GM19023 (cell line): ENCODE measurements around the gene ACOT11.

ENCODE experiments used
- ATAC-seq: cut with Tn5 transposase; IDR thresholded peaks from one replicate; pipeline ENCODE4 v1.9.1; 2021; ENCODE audit warnings: mild to moderate bottlenecking, moderate library complexity; ENCODE audit not compliant: unreplicated experiment

ACOT11 gene

DNA sequence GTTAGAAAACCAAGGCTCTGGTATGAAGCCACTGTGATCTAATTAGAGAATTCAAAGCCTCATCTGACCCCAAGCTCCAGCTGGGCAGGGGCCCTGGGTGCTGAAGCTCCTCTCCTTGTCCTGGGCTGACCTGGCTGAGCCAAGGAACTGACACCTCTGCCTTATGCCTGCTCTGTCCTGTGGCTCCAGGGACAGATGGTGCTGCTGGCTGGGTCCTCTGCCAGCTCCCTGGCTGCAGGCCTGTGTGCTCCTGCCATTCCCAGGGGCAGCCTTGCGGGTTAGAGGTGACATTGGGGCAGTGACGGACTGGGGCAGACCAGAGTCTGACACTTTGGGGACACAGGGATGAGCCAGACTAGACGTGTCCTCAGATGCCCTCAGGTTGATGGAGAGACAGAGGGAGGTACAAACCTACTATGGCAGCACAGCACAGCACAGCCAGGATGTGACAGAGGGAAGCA lies 11.8 kb downstream of the ACOT11 start:
- ATAC-seq: no peak

DNA sequence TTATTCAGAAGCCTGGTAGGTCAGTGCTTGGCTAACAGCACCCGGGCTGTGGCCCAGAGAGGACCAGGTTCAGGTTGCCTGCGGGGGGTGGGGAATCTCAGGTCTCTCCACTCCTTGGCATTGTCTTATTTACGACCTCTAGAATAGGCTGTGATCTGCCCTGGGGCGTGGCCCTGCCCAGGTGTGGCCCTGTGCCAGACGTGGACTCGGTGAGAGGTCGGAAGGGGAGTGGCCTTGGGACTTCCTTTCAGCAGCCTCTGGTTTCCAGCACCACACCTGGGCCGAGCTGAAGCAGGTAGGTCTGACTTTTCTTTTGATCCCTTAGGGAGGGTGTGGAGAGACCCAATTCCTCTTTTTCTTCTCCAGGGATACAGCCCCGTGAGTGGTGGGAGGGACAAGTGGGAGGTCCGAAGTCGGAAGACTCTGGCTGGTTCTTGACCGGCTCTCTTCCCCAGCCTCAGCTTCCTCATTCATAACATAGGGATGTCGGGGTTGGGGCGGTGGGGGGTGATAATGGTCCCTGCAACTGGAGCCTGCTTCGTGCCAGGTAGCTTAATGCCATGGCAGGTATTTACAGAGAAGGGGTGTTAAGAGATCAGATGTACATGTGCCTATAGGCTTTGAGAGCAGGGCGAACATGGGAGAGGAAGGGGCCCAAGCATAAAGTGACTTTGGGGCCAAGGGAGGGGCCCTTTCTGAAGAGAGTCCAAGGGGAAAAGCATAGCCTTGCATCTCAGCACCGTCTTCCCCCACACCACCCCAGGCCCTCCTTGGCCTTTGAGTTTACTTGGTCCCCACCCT lies 16.5 kb downstream of the ACOT11 start:
- no peak for ATAC-seq

DNA sequence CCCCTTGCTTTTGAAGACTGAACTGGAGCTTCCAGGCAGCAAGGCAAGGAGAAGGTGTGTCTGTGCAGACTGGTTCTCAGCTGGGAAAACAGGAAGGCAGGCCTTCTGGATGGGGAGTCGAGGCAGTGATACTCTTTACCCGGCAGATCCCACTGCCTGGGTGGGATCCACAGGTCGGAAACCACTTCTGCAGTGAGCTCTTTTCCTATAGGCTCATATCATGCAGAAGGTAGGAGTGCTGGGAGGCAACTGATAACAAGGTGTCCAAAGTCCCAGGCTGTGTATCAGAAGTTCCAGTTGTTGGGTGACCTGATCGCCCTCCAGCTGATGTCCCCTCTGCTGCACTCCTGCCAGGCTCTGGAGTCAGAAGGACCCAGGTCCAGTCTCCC lies 17.1 kb downstream of the ACOT11 start:
- ATAC-seq: no peak

DNA sequence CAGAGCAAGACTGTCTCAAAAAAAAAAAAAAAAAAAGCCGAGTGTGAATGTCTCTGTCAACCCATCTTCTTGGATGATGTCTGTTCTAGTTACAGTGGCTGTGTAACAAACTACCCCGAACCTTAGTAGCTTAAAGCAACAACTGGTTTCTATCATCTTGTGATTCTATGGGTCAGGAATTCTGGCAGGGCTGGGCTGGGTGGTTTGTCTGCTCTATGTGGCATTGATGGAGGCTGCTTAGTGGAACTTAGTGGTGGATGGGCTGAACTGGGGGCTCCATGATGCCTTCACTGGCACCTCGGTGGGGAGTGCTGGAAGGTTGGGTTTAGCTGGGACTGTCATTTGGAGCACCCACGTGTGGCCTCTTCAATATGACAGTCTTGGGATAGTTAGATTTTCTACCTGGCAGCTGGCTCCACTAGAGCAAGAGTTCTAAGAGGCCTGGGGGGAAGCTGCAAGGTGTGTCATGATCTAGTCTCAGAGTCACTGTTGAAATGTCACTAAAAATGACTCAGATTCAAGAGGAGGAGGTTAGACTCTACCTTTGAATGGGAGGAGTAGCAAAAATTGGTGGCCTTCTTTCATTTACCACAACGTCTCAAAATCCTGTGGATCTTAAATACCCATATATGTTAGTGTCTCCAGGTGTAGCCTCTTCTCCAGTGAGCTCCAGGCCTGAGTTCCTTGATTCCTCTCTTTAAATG lies 18.6 kb downstream of the ACOT11 start:
- no peak for ATAC-seq

DNA sequence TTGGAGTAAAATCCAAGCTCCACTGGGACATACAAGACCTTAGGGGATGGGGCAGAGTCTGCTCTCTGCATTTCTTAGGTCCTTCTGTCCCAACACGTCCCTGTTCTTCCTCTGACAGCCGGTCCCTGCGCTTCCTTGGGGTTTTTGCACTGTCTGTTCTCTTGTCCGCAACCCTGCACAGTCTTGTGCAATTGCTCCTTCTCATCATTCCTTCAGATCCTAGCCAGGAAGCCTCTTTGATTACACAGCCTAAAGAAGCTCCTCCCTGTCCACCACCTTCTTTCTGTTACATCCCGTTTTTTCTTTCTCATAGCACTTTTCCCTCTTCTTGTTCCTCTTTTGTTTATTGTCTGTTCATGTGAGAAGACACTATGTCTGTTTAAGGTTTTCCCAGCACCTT lies 19.9 kb downstream of the ACOT11 start:
- no peak for ATAC-seq

DNA sequence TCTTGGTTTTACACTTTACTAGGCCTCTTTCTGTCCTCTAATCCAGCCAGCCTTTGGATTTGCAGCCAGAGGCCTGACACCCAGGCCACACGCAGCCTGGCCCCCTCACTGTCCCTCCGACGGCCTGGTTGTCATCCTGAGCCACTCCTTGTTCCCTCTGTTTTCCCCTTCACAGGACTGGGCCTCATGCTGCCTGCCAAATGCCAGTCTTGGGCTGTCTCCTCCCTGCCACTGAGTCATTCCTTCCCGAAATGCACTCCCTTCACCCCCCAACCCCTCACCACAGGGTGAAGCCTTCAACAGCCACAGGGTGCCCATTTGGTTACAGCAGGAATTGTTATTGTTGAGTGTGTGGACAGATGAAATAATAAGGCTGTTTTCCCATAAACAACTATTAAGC lies 21.3 kb downstream of the ACOT11 start:
- no peak for ATAC-seq

DNA sequence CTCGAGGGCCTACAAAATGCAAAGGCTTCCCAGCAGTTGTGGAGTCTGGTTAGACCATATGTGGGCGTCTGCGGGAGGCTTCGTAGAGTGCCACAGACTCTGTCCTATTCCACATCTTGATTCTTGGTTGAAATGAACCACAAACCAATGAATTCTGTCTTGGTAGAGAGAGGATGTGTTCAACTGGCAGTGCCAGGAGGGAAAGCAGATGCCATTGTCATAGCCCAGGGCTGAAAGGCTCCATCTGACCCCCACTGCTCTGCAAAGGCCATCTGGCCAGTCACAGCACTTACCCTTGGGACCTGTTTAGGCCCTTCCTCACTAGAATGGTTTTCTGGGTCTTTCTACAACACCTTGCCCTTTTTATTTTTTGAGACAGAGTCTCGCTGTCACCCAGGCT lies 22.1 kb downstream of the ACOT11 start:
- ATAC-seq: no peak

DNA sequence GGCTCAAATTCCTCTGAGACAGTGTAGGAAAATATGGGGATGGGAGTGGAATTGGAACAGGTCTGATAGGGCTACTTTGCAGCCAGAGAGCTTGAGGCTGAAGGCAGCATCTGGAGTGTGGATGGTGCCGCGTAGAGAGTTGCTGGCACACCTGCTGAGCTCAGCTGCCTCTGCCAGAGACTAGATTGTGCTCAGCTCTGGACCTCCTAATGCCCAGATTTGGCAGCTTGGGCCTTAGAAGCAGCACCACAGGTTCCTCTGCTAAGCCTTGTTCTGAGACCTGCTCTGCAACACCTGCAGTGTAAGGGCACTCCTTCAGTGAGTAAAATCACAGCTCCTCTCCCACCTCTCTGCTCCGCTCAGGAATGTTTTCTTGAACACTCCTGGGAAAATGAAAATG lies 23.3 kb downstream of the ACOT11 start:
- no peak for ATAC-seq

DNA sequence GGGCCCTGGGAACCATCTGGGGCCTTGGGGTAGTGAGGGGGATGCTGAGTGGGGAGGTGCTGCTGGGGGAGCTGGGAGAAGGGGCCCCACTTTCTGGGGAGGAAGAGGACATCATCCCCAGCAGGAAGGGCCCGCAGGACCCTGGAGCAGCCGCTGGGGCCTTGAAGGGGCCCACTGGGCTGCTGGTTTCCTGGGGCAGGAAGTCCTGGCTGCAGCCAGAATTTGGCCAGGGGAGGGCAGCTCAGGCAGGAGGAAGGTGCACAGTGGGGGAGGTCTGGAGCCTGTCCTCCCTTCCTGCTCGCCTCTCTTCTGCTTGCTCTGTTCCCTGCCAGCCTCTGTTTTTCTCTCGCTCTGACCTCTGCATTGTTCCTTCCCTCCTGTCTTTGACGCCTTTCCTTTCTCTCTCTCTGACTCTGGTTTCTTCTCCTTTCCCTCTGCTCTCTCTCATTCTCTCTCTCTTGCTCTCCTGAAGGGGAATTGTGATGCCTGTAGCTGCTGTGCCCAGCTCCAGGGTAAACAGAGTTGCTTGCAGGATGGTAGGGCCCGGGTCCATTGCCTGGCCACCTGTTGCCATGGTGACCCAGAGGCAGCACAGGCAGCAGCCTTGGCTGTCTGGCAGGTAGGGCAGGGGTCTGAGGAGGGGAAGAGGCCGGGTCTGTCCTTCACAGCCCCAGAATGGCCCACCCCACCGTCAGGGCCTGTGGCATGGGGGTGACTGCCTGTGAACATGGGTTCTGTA lies 23.9 kb downstream of the ACOT11 start:
- no peak for ATAC-seq

DNA sequence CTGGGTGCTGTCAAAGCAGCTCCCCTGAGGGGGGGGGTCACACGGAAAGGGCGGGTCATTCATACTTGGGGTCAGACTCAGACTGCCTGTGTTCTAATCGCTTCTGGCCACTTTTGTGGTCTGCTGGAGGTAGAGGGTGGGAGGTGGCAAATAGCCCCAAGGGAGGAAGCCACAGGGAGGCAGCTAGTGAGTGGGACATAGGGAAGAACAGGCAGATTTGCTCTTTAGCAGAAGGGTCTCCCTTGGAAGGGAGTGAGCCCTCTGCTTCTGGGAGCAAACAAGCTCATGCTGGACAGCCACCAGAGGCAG lies 24.5 kb downstream of the ACOT11 start:
- ATAC-seq: no peak

DNA sequence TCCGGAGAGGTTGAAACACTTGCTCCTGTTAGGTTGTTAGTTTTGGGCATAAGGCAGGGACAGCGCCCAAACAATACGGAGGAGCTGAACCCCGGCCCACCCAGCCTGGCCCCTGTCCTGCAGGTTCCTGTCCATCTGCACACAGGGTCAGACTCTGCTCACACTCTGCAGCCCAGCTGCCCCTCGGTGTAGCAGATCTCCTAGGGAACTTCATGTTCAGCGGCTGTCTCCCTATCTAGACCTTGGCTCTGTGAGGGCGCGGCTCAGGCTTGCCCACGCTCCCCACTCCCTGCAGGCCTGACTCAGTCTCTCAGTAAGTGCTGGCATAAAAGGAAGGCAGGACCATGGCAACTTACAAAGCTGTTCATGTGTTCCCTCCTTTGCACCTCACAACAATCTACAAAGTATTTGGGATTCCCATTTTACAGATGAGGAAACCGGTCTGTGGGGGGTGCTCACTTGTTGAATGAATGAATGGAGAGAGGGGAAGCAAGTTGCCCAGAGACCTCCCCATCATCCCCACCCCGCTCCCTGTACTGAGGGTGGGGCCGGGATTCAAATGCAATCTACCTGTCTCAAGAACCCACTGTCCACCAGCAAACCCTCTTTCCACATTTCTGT lies 26.2 kb downstream of the ACOT11 start:
- ATAC-seq: no peak

DNA sequence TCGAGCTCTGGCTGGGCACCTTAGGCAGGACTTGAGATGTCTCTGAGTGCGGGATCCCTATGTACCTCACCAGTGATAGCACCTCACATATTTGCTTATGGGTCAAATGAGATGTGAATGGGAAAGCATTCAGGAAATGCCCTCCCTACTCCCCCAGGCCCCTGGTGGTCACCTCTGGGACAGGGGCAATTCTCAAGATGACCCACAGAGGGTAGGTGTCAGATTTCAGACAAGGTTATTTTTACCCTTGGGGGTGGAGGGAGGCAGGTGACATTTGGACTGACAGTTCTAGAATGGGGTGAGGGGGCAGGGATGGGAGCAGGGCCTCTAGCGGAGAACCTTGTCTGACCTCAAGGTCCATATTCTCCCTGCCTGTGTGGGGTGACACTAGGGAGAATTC lies 27.1 kb downstream of the ACOT11 start:
- ATAC-seq: no peak

DNA sequence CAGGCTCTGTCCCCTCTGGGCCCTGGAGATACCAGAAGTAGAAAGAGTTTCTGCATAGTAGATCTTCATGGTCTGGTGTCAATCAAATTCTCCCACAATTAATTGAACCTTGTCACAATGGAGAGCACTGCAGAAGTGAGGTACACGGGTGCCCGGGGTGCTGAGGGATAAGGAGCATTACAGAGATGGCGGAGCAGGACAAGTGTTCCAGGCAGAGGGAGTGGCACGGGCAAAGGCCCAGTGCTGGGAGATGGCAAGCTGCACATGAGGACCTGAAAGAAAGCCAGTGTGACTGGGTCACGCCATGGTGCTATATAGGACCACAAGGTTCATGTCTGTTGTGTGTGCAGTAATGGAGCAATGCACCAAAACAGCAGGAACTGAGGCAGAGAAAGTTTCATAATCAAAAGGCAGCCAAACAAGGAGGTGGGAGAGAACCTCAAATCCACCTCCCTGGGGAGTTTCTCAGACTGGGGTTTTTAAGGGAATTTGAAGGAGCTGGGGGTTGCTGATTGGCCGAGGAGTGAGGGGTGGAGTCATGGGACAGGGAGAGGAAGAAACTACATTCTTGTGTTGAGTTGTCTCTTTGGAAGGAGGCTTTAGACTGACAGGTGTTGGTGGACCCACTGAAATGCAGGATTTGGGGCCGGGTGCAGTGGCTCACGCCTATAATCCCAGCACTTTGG lies 27.7 kb downstream of the ACOT11 start:
- ATAC-seq: no peak

DNA sequence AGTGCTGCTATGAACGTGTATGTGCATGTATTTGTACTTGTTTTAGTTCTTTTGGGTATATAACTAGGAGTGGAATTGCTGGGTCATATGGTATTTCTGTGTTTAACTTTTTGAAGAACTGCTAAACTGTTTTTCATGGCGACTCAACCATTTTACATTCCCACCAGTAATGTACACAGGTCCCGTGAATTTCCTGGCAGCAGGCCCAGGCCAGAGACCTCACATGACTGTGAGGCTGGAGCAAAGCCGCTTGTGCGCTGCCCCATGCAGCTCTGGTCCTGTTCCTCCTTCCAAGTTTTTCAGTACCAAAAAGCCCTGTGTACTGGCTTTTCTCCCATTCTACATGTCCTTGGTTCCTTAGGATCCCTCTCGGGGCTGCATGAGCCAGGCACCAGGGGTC lies 29.6 kb downstream of the ACOT11 start:
- no peak for ATAC-seq

DNA sequence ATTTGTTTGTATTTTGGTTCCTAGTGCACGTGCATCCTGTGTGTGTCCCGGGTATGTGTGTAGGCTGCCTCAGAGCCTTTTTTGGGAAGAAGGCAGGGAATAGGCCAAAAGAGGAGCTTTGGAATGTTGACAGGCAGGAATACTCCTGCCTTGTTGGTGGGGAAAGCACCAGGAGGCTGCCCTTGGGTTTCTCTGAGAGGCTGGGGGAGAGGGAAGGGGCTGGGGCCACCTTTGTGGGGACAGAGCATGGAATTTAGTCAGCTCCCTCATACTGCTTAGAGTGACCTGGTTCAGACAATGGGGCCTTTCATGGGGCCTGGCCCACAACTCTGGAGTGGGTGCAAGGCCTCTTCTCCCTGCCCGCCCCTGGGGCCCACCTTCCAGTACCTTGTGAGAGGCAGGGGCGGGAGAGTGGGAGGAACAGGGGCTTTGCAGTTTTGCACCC lies 31.3 kb downstream of the ACOT11 start:
- ATAC-seq: no peak

DNA sequence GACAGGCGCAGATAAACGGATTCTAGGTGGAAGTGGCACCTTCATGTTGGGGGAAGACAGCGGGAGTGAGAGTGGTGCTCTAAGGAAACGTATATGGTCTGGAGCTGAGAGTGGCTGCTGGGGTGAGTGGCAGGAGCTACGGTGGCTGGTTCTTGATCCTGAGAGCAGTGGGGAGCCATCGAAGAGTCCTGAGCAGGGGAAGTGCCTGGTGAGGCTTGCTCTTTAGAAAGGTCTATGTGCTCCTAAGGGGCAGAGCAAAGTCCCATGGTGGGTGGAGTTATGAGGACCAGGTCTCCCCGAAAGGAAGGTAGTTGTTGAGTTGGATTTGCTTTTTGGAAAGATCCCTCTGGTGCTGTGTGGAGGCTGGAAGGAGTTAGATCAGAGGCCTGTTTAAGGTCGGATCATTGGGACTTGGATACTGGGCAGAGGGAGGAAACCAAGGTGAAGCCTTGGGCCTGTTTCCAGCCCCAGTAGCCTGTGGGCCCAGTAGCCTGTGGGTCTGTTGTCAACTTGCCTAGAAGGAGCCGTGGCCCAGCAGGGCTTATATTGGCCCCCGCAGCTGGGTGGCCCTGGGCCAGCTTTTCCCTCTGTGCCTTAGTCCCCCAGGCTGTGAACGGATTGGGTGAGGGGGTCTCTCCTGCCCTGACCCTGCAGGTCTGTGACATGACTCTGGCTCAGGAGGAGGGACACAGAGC lies 33.0 kb downstream of the ACOT11 start:
- no peak for ATAC-seq

DNA sequence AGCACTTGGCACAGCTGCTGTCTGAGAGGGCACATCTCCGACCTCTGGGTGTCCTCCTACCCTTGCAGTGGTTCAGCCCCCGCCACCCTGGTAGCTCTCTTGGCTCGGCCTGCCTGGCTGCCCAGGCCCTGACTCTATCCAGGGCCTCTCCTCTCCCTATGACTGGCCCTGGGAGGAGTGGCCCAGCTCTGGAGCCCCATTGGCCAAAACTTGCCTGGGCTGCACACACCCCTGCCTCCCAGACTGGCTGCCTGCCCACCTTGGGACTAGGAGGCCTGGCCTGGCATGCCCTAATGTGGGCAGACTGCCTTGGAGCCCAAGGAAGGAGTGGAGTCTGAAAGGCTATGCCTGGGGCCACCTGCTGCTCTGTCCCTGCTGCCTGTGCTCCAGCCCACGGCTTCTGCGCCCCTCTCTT lies 33.6 kb downstream of the ACOT11 start:
- ATAC-seq: no peak

DNA sequence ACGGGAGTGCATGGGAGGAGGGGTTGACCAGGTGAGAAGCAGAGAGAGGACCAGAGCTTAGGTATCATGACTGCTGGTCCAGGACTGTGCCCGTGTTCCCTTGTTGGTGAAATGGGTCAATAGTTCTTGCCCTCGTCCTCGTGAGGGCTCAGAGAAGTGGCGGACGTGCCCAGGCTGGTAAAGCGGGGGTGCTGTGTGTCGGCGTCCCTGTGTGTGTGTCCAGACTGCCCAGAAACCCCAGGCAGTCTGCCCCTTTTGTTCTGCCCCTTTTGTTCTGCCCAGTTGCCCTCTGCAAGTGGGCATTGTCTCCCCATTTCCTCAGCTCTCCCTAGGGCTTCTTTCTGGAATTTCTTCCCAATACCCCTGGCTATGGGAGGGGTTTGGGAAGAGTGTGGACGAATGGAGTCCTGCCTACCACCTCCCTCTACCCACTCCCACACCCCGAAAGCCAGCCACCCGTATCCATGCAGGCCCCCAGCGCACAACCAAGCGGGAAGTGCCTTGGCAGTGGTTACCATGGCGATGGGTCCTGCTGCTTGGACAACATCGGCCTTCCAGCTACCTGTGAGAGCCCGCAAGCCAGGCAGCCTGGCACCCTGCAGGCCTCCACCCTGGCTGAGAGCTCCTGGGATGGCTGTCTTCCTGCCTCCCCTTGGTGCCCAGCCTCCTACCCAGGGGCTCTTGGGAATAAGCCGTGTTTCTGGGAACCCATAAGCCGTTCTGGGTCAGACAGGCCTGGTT lies 34.7 kb downstream of the ACOT11 start:
- no peak for ATAC-seq

DNA sequence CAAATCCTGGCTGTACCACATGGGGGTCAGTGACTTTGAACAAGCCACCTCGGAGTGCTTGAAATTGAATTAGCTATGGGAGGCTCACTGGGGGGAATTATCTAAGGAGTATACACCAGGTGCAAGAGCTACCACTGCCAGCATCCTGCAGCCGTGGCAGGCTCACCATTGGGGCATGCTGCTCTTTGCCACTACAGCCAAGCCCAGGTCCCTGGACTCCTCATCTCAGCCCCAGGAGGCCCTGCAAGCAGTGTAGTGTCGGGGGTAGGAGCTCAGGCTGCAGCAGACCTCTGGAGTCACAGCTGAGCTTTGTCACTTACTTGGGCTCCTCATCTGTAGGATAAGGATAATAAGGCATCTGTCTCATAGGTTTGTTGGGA lies 35.3 kb downstream of the ACOT11 start:
- ATAC-seq: no peak

DNA sequence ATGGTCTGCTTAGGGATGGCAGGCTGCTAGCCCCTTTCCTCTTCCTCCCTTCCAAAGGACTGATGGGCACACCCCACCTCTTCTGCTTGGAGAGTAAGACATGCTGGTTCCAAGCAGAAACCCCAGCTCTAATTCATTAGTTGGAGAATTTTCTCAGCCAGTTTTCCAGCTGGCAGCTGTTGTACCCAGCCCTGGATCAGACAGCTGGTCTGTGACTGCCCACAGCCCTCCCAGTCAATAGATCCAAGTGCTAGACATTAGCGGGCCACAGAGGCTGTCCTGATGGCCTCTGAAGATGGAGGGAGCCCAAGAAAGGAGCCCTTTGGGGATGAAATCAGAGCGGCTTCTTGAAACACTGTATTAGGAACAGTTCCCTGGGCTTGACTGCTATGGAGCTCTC lies 35.8 kb downstream of the ACOT11 start:
- ATAC-seq: no peak
